Ishikawa (cell line): ENCODE results near the gene ADRA2A.

Experiments used
- CEBPB ChIP-seq: IDR thresholded peaks from 2 replicates; pipeline ENCODE4 v1.6.1; 2012
- CREB1 ChIP-seq: IDR thresholded peaks from 2 replicates; pipeline ENCODE4 v1.6.1; 2012; ENCODE audit warnings: low read depth
- EGR1 ChIP-seq: IDR thresholded peaks from 2 replicates; pipeline ENCODE4 v1.6.1; 2012
- EP300 ChIP-seq: IDR thresholded peaks from 2 replicates; pipeline ENCODE4 v1.6.1; 2012; ENCODE audit warnings: borderline replicate concordance
- FOXM1 ChIP-seq: IDR thresholded peaks from 2 replicates; pipeline ENCODE4 v1.6.1; 2012; ENCODE audit warnings: low read depth, borderline replicate concordance
- NFIC ChIP-seq: IDR thresholded peaks from 2 replicates; pipeline ENCODE4 v1.6.1; 2012
- RAD21 ChIP-seq: IDR thresholded peaks from 2 replicates; pipeline ENCODE4 v1.6.1; 2012; ENCODE audit warnings: low read depth
- REST ChIP-seq: IDR thresholded peaks from 2 replicates; pipeline ENCODE4 v1.6.1; 2012; ENCODE audit warnings: low read depth, mild to moderate bottlenecking
- TAF1 ChIP-seq: IDR thresholded peaks from 2 replicates; pipeline ENCODE4 v1.6.1; 2012; ENCODE audit warnings: low read depth, mild to moderate bottlenecking
- TCF12 ChIP-seq: IDR thresholded peaks from 2 replicates; pipeline ENCODE4 v1.6.1; 2012; ENCODE audit warnings: low read depth
- TEAD4 ChIP-seq: IDR thresholded peaks from 2 replicates; pipeline ENCODE4 v1.6.1; 2012
- USF1 ChIP-seq: IDR thresholded peaks from 2 replicates; pipeline ENCODE4 v1.6.1; 2012
- YY1 ChIP-seq: IDR thresholded peaks from 2 replicates; pipeline ENCODE4 v1.6.1; 2012; ENCODE audit warnings: low read depth
- ZBTB7A ChIP-seq: IDR thresholded peaks from 2 replicates; pipeline ENCODE4 v1.6.1; 2012; ENCODE audit warnings: low read depth
- TF ChIP-seq, protein P1 (sequence below): IDR thresholded peaks from 2 replicates; pipeline ENCODE4 v1.6.1; 2012

ADRA2A gene

GRCh38 chr10:111102359-111102837 is 25.6 kb downstream of the ADRA2A start:
- TF ChIP-seq RAD21 (no peak), EP300 (no peak), TCF12 (no peak), FOXM1 (no peak), NFIC (no peak), TAF1 (no peak), YY1 (no peak), REST (no peak), EGR1 (no peak), CEBPB (no peak), CREB1 (no peak), ZBTB7A (no peak), TEAD4 (no peak), USF1 (no peak)
- TF ChIP-seq, protein P1, sequence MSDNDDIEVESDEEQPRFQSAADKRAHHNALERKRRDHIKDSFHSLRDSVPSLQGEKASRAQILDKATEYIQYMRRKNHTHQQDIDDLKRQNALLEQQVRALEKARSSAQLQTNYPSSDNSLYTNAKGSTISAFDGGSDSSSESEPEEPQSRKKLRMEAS = no peak

- TF ChIP-seq RAD21 (no peak), ZBTB7A (no peak), EP300 (no peak), TEAD4 (no peak), REST (no peak), CEBPB (no peak), CREB1 (no peak), TCF12 (no peak), FOXM1 (no peak), NFIC (no peak), USF1 (no peak), TAF1 (no peak), EGR1 (no peak), YY1 (no peak)
- TF ChIP-seq, protein P1 = no peak
Observed at GRCh38 chr10:111103196-111103840, 26.5 kb downstream of the ADRA2A start.

DNA sequence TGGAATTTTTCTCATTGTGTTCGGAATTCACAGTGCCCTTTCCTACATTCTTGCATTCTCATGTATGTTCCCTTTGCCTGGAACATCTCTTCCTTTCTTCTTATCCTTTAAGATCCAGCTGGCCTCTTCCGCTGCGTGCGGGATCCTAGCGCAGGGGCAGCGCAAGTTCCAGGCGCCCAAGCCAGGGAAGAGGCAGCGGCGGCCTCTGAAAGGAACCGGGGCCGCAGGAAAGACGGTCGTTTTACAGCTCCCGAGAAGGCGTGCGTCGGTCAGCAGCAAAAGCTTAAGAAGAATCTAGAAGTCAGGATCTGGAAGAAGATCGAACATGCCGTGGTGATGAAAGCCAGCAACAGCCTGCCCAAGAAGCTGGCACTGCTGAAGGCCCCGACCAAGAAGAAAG is 28.0 kb downstream of the ADRA2A start:
- TF ChIP-seq USF1 = no peak

- no peak for TF ChIP-seq RAD21
- TF ChIP-seq USF1 = no peak
Observed at GRCh38 chr10:111106081-111106480, 29.3 kb downstream of the ADRA2A start.

DNA sequence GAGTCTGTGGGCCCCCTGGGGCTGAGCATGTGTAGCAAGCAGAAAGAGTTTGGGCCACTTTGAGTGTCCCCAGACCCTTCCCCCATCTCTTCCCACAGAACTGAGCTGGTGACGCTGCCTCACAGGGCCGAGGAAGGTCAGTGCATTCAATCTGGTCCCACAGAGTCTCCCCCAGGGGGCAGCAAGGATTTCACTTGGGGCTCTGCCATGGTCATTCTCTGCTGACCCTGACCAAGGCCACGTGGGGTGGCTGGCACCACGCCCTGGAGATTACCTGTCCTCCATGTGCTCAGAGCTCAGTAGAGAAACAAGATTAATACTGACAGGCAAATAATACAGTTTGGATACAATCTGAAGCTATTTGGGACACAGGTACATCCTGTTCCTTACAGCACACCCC is 30.2 kb downstream of the ADRA2A start:
- no peak for TF ChIP-seq RAD21
- TF ChIP-seq, protein P1 = no peak
- no peak for TF ChIP-seq CEBPB
- TF ChIP-seq CREB1 = no peak
- TF ChIP-seq YY1 = no peak
- TF ChIP-seq TAF1 = no peak
- no peak for TF ChIP-seq EP300
- TF ChIP-seq EGR1 = no peak
- no peak for TF ChIP-seq TCF12
- TF ChIP-seq TEAD4 = no peak
- no peak for TF ChIP-seq ZBTB7A

- TF ChIP-seq REST = no peak
- TF ChIP-seq USF1 = no peak
- TF ChIP-seq CEBPB = no peak
- no peak for TF ChIP-seq EP300
- TF ChIP-seq YY1 = no peak
- TF ChIP-seq, protein P1 = no peak
- TF ChIP-seq TEAD4 = no peak
- no peak for TF ChIP-seq RAD21
- TF ChIP-seq TAF1 = no peak
Observed at GRCh38 chr10:111107846-111108245, 31.0 kb downstream of the ADRA2A start.
